CD4-positive, alpha-beta T cell treated with Interleukin-10 for 1 hour (primary cell): ENCODE measurements around the gene MYL6B.
A peak's percentile ranks its signal among the peaks of the same experiment; 100 is the strongest.
"Not testable (repeated sequence)": the region's sequence is repeated elsewhere in the genome, so short reads cannot be mapped to it uniquely, and the experiment has no call there.

Experiments used
- DNase-seq: peaks from one replicate; pipeline ENCODE4 v3.0.0-alpha.2; 2020

MYL6B gene

DNA sequence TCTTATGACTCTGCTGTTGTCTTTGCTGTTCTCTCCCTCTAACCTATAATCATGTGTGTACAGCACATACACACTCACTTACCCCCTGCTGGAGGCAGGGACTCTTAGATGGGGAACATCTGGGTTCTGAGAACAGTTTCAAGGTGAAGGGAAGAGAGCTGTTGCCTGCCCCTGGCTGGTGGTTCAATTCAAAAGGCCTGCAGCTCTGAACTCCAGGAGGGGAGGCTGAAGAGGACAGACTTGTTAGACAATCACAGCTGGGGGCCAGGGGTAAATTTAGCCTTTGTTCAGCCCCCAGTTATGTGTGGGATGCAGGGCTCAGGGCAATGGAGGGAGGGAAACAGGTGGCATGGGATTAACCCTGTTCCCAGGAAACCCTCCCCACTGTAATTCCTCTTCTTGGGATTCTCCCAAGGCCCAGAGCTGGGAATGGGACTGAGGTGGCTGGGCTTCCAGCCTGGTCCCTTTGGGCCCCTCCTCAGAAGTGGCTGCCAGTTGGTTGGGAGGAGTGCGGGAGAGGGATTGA is 1.9 kb downstream of the MYL6B start:
- DNase-seq, result no peak

DNA sequence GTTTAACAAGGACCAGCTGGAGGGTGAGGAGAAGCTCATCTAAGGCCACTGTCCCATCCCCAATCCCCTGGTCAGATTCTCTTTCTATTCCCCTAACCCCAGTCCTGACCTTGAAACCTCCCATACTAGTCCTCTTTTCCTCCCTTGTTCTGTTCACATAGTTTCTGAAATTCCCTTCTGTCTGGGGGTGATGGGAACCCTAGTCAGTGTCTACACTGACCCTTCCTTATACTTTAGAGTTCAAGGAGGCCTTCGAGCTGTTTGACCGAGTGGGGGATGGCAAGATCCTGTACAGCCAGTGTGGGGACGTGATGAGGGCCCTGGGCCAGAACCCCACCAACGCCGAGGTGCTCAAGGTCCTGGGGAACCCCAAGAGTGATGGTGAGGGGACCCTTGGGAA is 2.4 kb downstream of the MYL6B start:
- DNase-seq, result no peak

DNA sequence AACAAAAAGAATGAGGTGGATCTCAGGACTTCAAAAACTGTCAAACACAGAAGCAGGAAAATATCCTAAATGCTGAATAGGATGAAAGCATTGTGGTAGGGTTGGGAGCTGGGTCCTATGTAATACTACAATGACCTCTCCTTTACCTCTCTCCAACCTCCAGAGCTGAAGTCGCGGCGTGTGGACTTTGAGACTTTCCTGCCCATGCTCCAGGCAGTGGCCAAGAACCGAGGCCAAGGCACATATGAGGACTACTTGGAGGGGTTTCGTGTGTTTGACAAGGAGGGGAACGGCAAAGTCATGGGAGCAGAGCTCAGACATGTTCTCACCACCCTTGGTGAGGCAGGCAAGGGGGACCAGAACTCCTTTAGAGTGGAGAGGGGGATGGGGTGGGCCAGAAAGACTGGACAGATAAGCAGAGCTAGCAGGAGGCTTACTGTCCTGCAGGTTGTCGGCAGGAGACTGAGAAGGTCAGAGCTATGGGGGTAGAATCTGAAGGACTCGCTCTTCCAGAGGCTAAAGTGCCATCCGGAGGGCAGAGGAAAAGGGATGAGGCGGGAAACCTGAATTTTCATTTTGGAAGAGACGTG is 3.0 kb downstream of the MYL6B start:
- no peak for DNase-seq

DNA sequence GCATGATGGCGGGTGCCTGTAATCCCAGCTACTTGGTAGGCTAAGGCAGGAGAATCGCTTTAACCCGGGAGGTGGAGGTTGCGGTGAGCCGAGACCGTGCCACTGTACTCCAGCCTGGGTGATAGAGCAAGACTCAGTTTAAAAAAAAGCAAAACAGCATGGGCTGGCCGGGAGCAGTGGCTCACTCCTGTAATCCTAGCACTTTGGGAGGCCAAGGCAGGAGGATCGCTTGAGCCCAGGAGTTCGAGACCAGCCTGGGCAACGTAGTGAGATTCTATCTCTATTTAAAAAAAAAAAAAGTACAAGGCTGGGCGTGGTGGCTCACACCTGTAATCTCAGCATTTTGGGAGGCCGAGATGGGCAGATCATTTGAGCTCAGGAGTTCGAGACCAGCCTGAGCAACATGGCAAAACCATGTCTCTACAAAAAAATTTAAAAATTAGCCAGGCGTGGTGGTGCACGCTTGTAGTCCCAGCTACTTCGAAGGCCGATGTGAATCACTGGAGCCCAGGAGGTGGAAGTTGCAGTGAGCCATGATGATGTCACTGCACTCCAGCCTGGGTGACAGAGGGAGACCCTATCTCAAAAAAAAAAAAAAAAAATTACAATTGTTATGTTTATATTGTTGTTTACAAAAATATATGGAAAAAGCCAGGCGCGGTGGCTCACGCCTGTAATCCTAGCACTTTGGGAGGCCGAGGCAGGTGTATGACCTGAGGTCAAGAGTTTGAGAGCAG is 4.2 kb downstream of the MYL6B start:
- DNase-seq, result not testable (repeated sequence)

DNA sequence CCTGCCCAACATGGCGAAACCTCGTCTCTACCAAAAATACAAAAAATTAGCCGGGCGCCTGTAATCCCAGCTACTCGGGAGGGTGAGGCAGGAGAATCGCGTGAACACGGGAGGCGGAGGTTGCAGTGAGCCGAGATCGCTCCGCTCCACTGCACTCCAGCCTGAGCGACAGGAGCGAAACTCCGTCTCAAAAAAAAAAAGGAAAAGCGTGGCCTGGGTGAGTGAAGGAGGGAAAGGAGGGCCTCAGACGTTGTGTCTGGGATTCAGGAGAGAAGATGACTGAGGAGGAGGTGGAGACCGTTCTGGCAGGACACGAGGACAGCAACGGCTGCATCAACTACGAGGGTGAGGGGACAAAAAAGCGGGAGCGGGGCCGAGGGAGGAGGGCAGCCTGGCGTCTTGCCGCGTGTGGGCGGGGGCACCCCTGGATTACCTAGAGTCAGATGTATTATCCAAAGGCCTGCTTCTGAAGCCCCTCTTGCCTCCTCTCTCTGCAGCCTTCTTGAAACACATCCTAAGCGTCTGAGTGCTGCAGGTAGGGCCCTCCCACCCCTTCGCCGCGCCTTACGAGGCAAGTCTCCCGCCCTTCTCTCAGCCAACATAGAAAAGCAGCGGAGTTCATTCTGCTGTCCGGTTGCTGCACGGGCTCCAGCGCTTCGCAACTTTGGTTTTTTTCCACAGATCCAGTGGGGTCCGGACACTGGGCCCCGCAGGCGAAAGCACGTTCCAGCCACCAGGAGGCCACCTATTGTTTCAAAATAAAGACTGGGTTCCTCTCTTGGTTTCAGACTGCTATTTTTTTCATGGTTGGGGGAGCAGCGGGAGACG is 5.0 kb downstream of the MYL6B start:
- DNase-seq, result peak; percentile 76

DNA sequence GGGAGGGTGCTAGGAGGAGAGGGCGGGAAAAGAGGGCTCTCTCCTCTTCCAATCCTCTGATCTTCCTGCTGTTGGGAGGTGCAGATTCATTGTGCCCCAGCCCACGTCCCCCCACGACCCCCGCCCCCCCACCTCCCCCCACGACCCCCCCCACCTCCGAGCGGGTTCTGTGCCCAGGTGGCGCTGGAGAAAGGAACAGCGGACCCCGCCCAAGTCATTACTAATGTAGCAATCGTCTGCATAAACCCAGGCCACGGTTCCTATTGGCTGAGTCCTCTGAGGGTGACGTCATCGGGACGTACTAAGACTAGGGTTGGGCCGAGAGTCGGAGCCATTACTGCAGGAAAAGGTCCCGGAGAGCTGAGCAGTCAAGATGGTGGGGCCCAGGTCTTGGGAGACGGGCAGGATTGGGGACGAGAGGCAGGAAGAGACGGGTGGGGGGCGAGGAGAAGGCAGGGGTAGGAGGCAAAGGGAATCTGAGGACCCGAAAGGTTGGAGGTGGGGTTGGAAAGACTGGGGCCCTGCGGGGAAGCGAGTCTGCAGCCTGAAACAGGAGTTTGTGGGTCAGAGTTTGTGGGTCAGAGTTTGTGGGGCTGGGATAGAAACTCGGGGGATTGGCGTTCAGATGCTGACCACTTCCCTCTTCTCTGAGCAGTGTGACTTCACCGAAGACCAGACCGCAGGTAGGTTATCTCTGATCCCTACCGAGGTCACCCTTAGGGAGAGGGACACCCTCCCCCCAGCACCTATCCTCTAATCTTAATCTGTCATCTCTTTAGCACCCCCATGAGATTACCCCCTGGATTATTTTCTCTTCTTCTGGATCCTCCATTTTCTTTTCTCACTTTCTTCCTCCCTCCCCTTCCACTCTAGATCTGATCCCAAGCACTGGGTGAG is 5.9 kb downstream of the MYL6B start, which contains the start of gene MYL6:
TSS of gene MYL6 (plus strand) at position 331 of the 897 bp plus-strand sequence. CDS start at position 374, 43 bp downstream.
- peak; percentile 95 for DNase-seq

DNA sequence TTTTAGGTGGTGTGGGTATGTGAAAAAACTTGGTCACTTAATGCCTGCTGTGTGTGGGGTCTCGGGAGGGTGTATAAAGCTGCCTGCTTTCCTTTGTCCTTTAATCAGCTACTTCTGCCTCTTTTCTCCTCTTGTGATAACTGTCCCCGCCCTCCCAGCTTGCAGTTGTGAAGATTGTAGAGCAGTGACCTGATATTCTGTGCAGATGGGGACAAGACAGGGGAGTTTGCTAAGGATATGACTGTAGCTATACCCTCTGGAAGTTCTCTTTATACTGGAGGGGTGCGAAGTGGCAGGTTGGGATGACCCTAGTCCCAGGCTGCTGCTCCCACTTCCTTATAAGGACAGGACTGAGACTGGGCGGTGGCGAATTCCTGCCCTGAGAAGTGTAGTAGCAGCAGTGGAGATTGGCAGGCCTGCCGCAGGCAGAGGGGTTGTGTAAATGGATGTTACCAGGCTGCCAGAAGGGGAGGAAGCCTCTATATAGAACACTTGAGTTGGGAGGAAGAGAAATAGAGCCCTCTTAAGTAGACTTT is 6.6 kb downstream of the MYL6B start:
- DNase-seq, result peak; percentile 34

DNA sequence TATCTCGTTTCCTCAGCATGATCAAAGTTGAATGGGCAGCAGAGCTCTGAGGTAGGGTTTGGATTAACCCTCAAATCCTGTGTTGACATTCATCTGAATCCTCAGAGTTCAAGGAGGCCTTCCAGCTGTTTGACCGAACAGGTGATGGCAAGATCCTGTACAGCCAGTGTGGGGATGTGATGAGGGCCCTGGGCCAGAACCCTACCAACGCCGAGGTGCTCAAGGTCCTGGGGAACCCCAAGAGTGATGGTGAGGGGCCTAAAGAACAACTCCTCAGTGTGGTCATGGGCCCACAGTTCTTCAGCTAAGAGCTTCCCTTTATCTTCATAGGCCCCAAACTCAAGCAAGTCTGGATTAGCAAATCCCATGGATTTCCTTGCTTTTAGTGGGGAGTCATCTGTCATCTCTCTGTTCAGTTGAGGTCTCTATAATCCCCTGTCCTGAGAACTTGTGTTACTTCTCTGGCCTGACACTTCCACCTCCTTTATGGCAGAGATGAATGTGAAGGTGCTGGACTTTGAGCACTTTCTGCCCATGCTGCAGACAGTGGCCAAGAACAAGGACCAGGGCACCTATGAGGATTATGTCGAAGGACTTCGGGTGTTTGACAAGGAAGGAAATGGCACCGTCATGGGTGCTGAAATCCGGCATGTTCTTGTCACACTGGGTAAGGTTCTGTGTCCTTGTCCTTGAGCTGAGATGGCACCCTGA is 7.2 kb downstream of the MYL6B start:
- no peak for DNase-seq

DNA sequence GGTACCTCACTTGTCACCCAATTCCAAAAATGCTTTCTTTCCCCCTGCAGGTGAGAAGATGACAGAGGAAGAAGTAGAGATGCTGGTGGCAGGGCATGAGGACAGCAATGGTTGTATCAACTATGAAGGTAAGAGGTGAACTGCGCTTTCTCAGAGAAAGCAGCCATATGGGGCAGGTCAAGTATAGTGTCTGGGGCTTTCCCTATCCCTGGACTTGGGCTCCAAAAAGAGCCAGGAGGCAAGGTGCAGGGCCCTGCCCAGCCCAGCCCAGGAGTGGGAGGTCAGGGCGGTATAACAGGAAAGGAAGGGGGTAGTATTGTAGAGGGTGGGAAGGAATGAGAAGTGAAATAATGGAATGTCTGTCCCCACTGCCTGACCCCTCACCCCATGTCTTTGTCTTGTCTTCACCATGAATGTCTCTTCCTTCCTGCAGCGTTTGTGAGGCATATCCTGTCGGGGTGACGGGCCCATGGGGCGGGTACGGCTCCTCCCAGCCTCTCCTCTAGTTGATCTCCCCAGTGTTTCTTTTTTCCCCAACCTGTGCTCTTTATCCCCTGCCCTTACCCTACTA is 7.9 kb downstream of the MYL6B start:
- peak; percentile 75 for DNase-seq

DNA sequence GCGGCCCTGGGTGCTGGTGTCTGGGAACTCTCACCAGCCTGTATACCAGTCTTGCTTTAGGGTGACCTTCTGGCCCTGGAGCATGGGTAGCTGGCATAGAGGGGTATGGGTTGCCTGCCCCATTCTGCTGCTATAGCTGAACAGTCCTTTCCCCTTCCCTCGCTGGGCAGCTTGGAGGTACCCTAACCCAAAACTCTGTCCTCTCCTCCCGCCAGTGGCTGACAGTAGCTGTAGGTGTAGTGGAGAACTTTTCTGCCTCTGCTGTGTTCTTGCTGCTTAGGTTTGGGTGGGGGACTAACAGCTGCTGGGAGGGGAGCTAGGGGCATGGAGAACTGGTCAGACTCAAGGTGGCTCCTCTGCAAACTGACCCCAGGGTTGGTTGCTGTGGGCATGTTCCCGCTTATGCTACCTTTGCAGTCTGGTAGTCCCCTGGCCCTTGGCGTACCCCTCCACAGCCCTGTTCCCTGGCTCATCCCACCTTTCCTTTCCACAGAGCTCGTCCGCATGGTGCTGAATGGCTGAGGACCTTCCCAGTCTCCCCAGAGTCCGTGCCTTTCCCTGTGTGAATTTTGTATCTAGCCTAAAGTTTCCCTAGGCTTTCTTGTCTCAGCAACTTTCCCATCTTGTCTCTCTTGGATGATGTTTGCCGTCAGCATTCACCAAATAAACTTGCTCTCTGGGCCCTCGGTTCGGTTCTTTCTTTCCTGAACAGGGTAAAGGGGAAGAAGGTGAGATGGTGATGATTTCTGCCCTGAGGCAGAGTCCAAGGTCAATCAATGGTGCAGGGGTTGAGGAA is 8.7 kb downstream of the MYL6B start:
- DNase-seq, result no peak

DNA sequence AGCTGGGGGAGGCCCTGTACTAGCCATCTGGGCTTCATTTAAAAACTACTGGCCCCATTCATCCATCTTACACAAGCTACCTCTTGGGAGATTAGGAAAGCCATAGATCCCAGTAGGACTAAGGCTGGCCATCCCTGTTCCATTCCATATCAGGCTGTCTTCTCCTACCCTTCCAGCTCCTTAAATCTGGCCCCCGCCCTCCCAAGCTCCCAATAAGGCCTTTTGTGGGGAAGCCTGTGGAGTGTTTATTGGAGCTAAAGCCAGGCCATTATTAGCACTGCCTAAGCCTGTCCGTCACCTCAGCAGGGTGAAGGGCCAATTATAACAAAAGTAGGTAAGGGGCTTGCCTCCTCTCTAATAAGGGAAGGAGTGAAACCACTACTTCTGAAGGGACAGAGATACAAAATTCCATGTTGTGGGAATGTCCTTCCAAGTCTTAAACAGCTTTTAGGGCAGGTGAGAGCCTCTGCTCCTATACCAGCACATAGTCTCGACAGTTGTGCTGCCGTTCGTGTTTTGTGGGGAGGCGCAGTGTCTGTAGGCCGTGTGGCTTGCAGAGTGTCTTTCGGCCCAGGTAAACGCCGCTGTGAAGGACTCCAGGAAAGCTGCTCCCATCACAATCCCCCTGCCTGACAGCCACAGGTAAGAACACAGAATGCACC is 9.4 kb downstream of the MYL6B start:
- DNase-seq, result no peak

DNA sequence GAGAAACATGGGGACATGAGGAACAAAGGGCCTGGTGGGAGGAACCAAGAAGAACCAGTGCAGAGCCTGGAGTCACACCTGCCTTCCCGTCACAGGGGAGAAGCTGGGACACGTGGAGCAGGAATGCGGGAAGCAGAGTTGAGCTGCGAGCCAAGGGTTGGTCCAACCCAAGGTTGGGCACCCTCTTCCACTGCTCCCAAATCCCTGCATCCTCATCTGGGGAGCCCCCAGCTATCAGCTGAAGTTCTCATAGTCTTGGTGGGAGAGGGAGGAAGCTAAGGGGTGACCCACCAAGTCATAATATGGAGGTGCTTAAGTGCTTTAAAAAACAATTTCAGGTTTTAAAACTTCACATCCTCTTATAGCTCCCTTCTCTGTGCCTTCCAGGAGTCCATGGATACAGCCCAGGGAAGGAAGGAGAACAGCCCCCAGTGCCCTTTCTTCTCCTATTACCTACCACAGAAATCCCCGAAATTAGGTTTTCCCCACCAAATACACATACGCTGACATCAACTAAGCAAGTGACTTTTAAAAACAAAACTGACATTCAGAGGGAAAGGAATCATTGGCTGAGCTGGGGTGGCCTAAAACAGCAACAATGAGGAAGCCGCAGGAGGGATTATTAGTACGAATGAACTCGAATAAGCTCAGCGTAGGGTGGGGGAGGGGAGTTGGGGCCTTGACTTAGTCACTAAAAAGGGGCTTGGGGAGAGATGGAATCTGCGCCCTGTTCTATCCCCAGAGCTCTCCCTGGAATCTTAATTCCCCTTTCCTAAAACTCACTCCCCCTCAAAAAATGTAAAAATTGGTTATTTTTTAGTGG is 10.3 kb downstream of the MYL6B start:
- peak; percentile 11 for DNase-seq

DNA sequence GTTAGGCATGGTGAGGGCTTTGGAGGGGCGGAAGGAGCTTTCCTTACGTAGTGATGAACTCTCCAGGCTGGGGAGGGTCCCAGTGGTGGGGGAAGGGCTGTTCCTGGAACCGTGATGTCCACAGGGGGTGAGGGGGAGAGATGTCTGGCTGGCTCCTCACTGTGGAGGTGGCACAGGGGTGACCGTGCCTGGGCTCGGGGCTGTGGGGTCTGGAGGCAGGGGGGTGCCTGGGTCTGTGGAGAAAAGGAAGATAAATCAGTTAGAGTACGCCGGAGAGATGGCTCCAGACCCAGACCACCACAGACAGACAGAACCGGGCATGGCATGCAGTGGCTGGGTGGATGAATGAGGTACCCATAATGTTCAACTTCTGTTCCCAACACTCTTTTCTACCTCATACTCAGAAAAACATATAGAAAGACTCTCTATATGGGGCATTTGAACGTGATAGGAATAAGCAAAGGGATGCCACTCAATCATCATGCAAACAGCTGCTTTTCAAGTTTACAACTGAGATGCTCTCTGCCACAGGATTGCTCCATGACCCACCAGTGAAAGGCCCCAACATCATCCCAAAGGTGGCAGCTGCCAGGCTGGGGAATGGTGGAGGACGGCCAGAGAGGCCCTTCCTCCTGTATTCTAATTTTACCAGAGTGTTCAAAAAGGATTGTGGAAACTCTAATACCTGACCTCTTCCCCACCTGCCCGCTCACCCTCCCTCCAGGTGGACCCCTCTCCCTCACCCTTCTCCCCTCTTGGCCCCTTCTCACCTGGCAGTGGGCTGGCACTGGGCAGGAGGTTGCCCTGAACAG is 11.4 kb downstream of the MYL6B start:
- peak; percentile 15 for DNase-seq

DNA sequence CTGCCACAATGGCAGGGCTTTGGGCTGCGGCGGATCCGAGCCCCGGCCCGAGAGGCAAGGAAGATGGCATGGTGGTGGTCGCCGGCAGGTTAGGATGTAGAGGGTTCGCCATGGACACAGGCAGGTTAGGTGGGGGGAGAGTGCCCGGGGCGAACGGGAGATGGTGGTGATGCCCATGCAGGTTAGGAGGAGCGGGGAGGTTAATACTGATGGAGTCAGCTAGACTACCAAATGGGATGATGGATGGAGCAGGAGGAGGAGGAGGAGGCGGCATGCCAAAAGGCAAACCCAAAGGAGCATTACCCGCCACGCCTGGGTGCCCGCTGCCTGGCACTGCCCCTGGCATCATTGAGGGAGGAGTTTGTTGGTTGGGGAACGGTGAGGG is 11.9 kb downstream of the MYL6B start:
- peak; percentile 14 for DNase-seq

DNA sequence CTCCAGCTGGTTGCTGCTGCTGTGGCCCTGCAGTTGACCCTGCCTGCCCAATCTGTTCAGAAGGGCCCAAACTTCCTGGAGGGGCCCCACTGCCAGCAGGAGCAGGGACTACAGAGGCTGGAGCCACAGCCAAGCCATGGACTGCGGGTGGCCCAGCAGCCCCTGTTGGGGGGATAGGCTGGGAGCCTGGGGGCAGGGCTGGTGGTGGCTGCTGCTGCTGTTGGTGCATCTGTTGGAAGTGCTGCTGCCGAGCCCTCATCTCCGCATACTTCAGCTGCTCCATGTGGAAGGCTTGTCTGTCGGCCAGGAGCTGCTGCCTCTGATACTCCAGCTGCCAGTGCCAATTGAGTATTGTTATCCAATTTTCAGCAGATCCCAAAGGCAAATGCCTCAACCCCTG is 13.0 kb downstream of the MYL6B start:
- DNase-seq, result no peak

DNA sequence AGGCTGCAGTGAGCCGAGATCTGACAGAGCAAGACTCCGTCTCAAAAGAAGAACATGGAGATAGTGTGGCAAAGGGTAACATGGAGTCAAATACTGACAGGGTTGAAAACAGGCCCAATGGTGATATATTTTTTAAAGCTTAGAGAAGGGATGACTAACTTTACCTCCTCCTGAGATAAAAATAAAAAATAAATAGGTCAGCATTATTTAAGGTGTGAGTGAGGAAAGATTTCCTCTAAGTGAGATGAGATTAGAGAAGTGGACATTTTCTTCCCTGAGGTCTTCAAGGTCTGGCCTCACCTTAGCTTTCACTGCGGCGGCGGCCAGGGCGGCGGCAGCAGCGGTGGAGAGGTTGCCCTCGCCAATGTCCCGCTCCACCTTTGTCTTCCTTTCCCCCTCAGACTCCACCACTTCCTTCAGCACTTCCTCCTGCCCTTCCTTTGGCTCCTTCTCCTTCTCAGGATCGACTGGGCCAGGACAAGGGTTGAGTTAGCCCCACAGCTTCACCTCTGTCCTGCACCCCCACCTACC is 16.9 kb downstream of the MYL6B start:
- no peak for DNase-seq

DNA sequence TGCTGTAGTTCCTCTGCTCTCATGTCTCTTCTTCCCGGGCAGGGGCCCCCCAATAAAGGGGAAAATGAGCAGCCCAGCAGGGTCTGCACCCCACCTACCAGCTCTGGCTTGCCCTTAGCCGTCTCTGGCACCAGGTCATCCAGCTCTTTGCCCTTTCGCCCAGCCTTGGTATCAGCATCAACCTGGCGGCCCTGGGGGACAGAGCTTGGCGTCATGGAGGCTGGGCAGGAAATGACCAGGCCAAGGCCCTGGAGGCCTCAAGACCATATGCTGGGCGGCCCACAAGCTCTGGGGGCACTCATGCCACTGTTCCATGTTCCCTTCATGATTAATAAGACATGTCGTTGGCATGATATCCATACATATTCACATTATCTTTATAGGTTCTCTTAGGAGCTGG is 20.5 kb downstream of the MYL6B start:
- DNase-seq, result no peak

DNA sequence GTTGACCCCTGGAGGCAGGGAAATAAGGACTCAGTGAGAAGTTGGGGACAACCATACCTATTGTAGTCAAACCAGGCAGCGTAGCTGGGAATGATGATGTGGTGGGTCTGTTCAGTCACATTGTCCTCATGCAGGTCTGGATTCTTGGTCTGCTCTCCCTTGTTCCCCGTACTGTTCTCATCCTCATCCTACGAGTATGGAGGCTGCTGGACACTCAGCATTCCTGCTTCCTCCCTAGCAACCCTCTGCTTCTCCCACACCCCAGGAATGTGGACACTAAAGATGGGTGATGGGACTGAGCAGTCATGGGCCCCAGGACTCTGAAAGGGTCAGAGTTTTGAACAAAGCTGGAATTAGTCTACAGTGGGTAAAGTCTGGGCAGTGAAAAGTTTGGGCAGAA is 26.0 kb downstream of the MYL6B start:
- DNase-seq, result no peak
